Caco-2 (cell line): ENCODE results near the gene SDHAF4. TPM values are rescaled to one million over a fixed set of nuclear protein-coding genes. Genes with fewer than 3 reads are reported as not detected.

ENCODE experiments used
- BruUV-seq: library from RNA; stranded (reverse); fragments of 400-500 nt; replicated peaks from 2 replicates; lab custom pipeline; 2021; lab: Mats Ljungman, UMichigan
- CTCF ChIA-PET: fragments of 300-600 bp; sonication (Branson Sonifier 250); formaldehyde crosslinking; loops from one replicate; lab custom pipeline; 2022; ENCODE audit warnings: antibody characterized with exemption; lab: Charles Lee
- POLR2A ChIA-PET: fragments of 300-600 bp; sonication (Branson Sonifier 250); formaldehyde crosslinking; loops from one replicate; lab custom pipeline; 2022; ENCODE audit warnings: antibody characterized with exemption; lab: Charles Lee
- DNase-seq, 2 experiments: peaks; one replicate each; pipeline versions ENCODE4 v3.0.0 to v3.0.0-alpha.2; 2020 to 2022
- H3K27me3 ChIP-seq: replicated peaks from 2 replicates; pipeline ENCODE4 v1.6.0; 2011; ENCODE audit warnings: low read length; ENCODE audit not compliant: control insufficient read depth, insufficient read depth
- H3K36me3 ChIP-seq: 2 replicates; pipeline ENCODE4 v1.5.1; 2011; ENCODE audit warnings: low read length; ENCODE audit not compliant: control insufficient read depth, insufficient read depth
- H3K4me1 ChIP-seq: fragments of 250-450 bp; sonication (Bioruptor Pico); 2 replicates; pipeline ENCODE4 v1.5.1; 2020; ENCODE audit warnings: mild to moderate bottlenecking
- H3K4me3 ChIP-seq: 2 replicates; pipeline ENCODE4 v1.5.1; 2011; ENCODE audit warnings: low read depth, mild to moderate bottlenecking, control low read depth, low read length
- H3K9me3 ChIP-seq: fragments of 250-450 bp; sonication (Bioruptor Pico); 2 replicates; pipeline ENCODE4 v1.5.1; 2020; ENCODE audit warnings: mild to moderate bottlenecking, moderate library complexity
- H3K27ac Mint-ChIP-seq: one replicate; pipeline ENCODE4 v1.8.0; 2022; ENCODE audit warnings: mixed read lengths; ENCODE audit not compliant: unreplicated experiment
- H3K27me3 Mint-ChIP-seq: one replicate; pipeline ENCODE4 v1.8.0; 2022; ENCODE audit warnings: mixed read lengths; ENCODE audit not compliant: insufficient read depth, unreplicated experiment
- H3K36me3 Mint-ChIP-seq: one replicate; pipeline ENCODE4 v1.8.0; 2022; ENCODE audit warnings: mild to moderate bottlenecking, mixed read lengths; ENCODE audit not compliant: insufficient read depth, unreplicated experiment
- H3K4me1 Mint-ChIP-seq: one replicate; pipeline ENCODE4 v1.8.0; 2022; ENCODE audit warnings: low read depth, mixed read lengths; ENCODE audit not compliant: unreplicated experiment
- H3K4me3 Mint-ChIP-seq: one replicate; pipeline ENCODE4 v1.8.0; 2022; ENCODE audit warnings: mild to moderate bottlenecking, moderate library complexity, mixed read lengths; ENCODE audit not compliant: unreplicated experiment
- H3K9me3 Mint-ChIP-seq: one replicate; pipeline ENCODE4 v1.8.0; 2022; ENCODE audit warnings: mixed read lengths; ENCODE audit not compliant: unreplicated experiment
- intact Hi-C: fragments of 100-400 bp; cut with micrococcal nuclease; formaldehyde crosslinking; loops from one replicate; pipeline ENCODE4 v1.10.0; 2022; ENCODE audit not compliant: unreplicated experiment
- total RNA-seq: library from RNA; stranded (reverse); gene quantifications from 2 replicates; pipeline ENCODE4 v1.2.3, GENCODE V29; 2022
- TF ChIP-seq, protein P1 (sequence below), 2 experiments: fragments of 200-600 bp in 1 of 2; IDR thresholded peaks; 1 replicate in 1 of 2; 2 replicates in 1 of 2; pipeline versions ENCODE4 v1.5.1 to v1.8.0; 2011 to 2022; ENCODE audit warnings: antibody characterized with exemption in 1 of 2, control low read depth in 1 of 2, inconsistent platforms in 1 of 2, low read depth in 1 of 2, low read length in 1 of 2, mild to moderate bottlenecking in 1 of 2, moderate library complexity in 1 of 2; ENCODE audit not compliant: insufficient read depth in 1 of 2, severe bottlenecking in 1 of 2, unreplicated experiment in 1 of 2

SDHAF4 gene
- total RNA-seq, 1 experiment from 2014 or later: 8.4 TPM

DNA sequence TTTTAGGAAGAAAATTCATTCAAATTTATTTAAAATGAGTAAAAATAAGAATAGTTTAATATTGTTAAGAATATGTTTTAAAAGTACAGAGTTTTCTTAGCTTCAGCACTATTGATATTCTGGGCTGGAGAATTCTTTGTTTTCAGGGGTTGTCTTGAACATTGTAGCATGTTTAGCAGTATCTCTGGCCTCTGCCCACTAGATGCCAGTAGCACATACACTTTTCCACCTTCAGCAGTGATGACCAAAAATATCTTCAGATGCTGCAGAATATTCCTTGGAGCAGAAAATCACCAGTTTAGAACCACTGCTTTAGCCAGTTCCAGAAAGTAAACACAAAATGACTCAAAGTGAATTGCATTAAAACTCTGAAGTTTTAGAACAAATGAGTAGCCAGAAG, 19.4 kb upstream of the SDHAF4 start:
- H3K4me1 ChIP-seq: no peaks in the 10 kb centered on the region
- H3K9me3 Mint-ChIP-seq: no peaks in the 10 kb centered on the region
- intact Hi-C loops: loop anchor here (1.0 kb wide), 3 partner anchors 120 to 337 kb away; partner anchors contain the start of gene SMAP1

GRCh38 chr6:70547905-70548304, 18.8 kb upstream of the SDHAF4 start:
- Mint-ChIP-seq H3K27me3 (no peaks in the 10 kb centered on the region), H3K4me1 (no peaks in the 10 kb centered on the region), H3K27ac (no peak overlapping the region), H3K36me3 (no peaks in the 10 kb centered on the region), H3K9me3 (no peaks in the 10 kb centered on the region), H3K4me3 (no peak overlapping the region)
- TF ChIP-seq, protein P1, sequence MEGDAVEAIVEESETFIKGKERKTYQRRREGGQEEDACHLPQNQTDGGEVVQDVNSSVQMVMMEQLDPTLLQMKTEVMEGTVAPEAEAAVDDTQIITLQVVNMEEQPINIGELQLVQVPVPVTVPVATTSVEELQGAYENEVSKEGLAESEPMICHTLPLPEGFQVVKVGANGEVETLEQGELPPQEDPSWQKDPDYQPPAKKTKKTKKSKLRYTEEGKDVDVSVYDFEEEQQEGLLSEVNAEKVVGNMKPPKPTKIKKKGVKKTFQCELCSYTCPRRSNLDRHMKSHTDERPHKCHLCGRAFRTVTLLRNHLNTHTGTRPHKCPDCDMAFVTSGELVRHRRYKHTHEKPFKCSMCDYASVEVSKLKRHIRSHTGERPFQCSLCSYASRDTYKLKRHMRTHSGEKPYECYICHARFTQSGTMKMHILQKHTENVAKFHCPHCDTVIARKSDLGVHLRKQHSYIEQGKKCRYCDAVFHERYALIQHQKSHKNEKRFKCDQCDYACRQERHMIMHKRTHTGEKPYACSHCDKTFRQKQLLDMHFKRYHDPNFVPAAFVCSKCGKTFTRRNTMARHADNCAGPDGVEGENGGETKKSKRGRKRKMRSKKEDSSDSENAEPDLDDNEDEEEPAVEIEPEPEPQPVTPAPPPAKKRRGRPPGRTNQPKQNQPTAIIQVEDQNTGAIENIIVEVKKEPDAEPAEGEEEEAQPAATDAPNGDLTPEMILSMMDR (IDR thresholded peaks at IDR 0.05; ENCODE audit: insufficient read depth in 1 of 2, low read depth in 1 of 2, low read length in 1 of 2, severe bottlenecking in 1 of 2, unreplicated experiment in 1 of 2): no peak
- Histone ChIP-seq H3K9me3 (no peaks in the 10 kb centered on the region), H3K4me1 (no peaks in the 10 kb centered on the region), H3K36me3 (no peaks in the 10 kb centered on the region), H3K4me3 (no peak overlapping the region), H3K27me3 (no peaks in the 10 kb centered on the region)
- ChIA-PET POLR2A (no interaction called here), CTCF (no interaction called here)
- intact Hi-C loops: loop anchor here (1.0 kb wide), 3 partner anchors 119 to 336 kb away; partner anchors contain the start of gene SMAP1
- no peak for DNase-seq
- no TSS peak for BruUV-seq

More for the DNA sequence above, 19.4 kb upstream of the SDHAF4 start:
- Mint-ChIP-seq H3K4me3 (no peak overlapping the region), H3K36me3 (no peaks in the 10 kb centered on the region), H3K4me1 (no peaks in the 10 kb centered on the region), H3K27ac (no peak overlapping the region), H3K27me3 (no peaks in the 10 kb centered on the region)
- no TSS peak for BruUV-seq
- Histone ChIP-seq H3K36me3 (no peaks in the 10 kb centered on the region), H3K27me3 (no peaks in the 10 kb centered on the region), H3K4me3 (no peak overlapping the region), H3K9me3 (no peaks in the 10 kb centered on the region)
- DNase-seq: no peak
- CTCF ChIA-PET: interaction anchor here (1.2 kb wide), 1 partner anchor 140 kb away, joined by 3 read pairs; no protein-coding TSS in a partner anchor
- TF ChIP-seq, protein P1 (IDR thresholded peaks at IDR 0.05; ENCODE audit: insufficient read depth in 1 of 2, low read depth in 1 of 2, low read length in 1 of 2, severe bottlenecking in 1 of 2, unreplicated experiment in 1 of 2): peak; percentile 25 to 67
- POLR2A ChIA-PET: no interaction called here

DNA sequence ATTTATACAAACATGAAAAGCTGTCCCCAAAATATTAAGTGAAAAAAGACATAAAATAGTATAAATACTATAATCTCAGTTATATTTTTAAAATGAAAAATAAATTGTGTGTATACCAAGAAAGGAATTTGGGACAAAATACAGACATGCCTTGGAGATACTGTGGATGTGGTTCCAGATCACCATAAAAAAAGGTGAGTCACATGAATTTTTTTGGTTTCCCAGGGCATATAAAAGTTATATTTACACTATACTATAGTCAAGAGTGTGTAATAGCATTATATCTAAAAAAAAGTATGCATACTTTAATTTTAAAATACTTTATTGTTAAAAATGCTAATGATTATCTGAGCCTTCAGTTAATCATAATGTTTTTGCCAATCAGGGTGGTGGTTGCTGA, 17.4 kb upstream of the SDHAF4 start:
- no peak overlapping the region for H3K4me3 ChIP-seq
- no peaks in the 10 kb centered on the region for H3K27me3 ChIP-seq
- H3K9me3 Mint-ChIP-seq: no peaks in the 10 kb centered on the region
- H3K9me3 ChIP-seq: no peaks in the 10 kb centered on the region
- TF ChIP-seq, protein P1 (IDR thresholded peaks at IDR 0.05; ENCODE audit: insufficient read depth in 1 of 2, low read depth in 1 of 2, low read length in 1 of 2, severe bottlenecking in 1 of 2, unreplicated experiment in 1 of 2): no peak
- no peak overlapping the region for H3K27ac Mint-ChIP-seq
- no peaks in the 10 kb centered on the region for H3K36me3 Mint-ChIP-seq
- intact Hi-C loops: no loop called here
- no peaks in the 10 kb centered on the region for H3K4me1 ChIP-seq
- no peaks in the 10 kb centered on the region for H3K4me1 Mint-ChIP-seq
- H3K4me3 Mint-ChIP-seq: no peak overlapping the region
- BruUV-seq: no TSS peak
- no peak for DNase-seq
- H3K36me3 ChIP-seq: no peaks in the 10 kb centered on the region
- POLR2A ChIA-PET: no interaction called here
- CTCF ChIA-PET: no interaction called here
- no peaks in the 10 kb centered on the region for H3K27me3 Mint-ChIP-seq
